Cardiac muscle cell (in vitro differentiated cells and primary cell): ENCODE results near the gene PHF3. TPM values are rescaled to one million over a fixed set of nuclear protein-coding genes. Genes with fewer than 3 reads are reported as not detected.

Source experiments
- DNase-seq, 2 donors: peaks; one replicate each; pipeline versions ENCODE4 v3.0.0 to v3.0.0-alpha.2; 2010 to 2017; ENCODE audit warnings: low read depth in 1 of 2, low spot score in 1 of 2
- H3K27ac ChIP-seq: fragments of 200-600 bp; sonication (generic); 2 replicates; pipeline ENCODE4 v1.5.1; 2016
- H3K27me3 ChIP-seq: fragments of 200-600 bp; sonication (generic); 2 replicates; pipeline ENCODE4 v1.6.0; 2016; ENCODE audit warnings: control low read depth
- H3K36me3 ChIP-seq: fragments of 200-600 bp; sonication (generic); 2 replicates; pipeline ENCODE4 v1.5.1; 2016; ENCODE audit warnings: control low read depth
- H3K4me1 ChIP-seq: fragments of 200-600 bp; sonication (generic); 2 replicates; pipeline ENCODE4 v1.8.1; 2017; ENCODE audit warnings: low read depth, mild to moderate bottlenecking, mixed run types
- H3K4me3 ChIP-seq: fragments of 200-600 bp; sonication (generic); 2 replicates; pipeline ENCODE4 v1.5.1; 2016; ENCODE audit warnings: mild to moderate bottlenecking
- H3K9me3 ChIP-seq: fragments of 200-600 bp; sonication (generic); 2 replicates; pipeline ENCODE4 v1.5.1; 2017; ENCODE audit warnings: low read depth, mild to moderate bottlenecking, control low read depth
- CTCF ChIP-seq: IDR thresholded peaks from 2 replicates; pipeline ENCODE4 v1.5.1; 2012; ENCODE audit warnings: low read depth, mild to moderate bottlenecking, low read length
- polyA plus RNA-seq: library from polyadenylated mRNA; unstranded; fragments of >200 nt; fragmentation: Nextera tagmentation; extraction: Ambion mirVana; gene quantifications from 2 replicates; pipeline ENCODE4 v1.2.1, GENCODE V29; 2016
- total RNA-seq: library from RNA; depleted of rRNA; stranded (reverse); fragments of >200 nt; gene quantifications from 2 replicates; pipeline ENCODE4 v1.2.3, GENCODE V29; 2016

PHF3 gene
- total and polyA plus RNA-seq, 2 experiments from 2014 or later = 13.1 to 55.8 TPM

- TF ChIP-seq CTCF = no peak
- Histone ChIP-seq H3K4me3 (no peak overlapping the region), H3K27me3 (no peaks in the 10 kb centered on the region), H3K4me1 (no peaks in the 10 kb centered on the region), H3K36me3 (no peaks in the 10 kb centered on the region), H3K27ac (no peak overlapping the region), H3K9me3 (no peaks in the 10 kb centered on the region)
- no peak for DNase-seq
Observed at GRCh38 chr6:63611560-63611959, 24.0 kb upstream of the PHF3 start.

- H3K27ac ChIP-seq = no peak overlapping the region
- H3K36me3 ChIP-seq = no peaks in the 10 kb centered on the region
- H3K4me3 ChIP-seq = no peak overlapping the region
- H3K4me1 ChIP-seq = no peaks in the 10 kb centered on the region
- DNase-seq = no peak
- H3K9me3 ChIP-seq = no peaks in the 10 kb centered on the region
- no peaks in the 10 kb centered on the region for H3K27me3 ChIP-seq
- no peak for TF ChIP-seq CTCF
Observed at GRCh38 chr6:63615590-63615989, 20.0 kb upstream of the PHF3 start.

GRCh38 chr6:63624091-63624490 is 11.5 kb upstream of the PHF3 start:
- Histone ChIP-seq H3K27ac (no peak overlapping the region), H3K36me3 (no peaks in the 10 kb centered on the region), H3K9me3 (no peaks in the 10 kb centered on the region), H3K4me1 (no peaks in the 10 kb centered on the region), H3K27me3 (peaks cover 3% of the 10 kb centered on the region), H3K4me3 (no peak overlapping the region)
- no peak for TF ChIP-seq CTCF
- no peak for DNase-seq

GRCh38 chr6:63630466-63630865 is 5.1 kb upstream of the PHF3 start:
- no peaks in the 10 kb centered on the region for H3K27me3 ChIP-seq
- H3K4me3 ChIP-seq = no peak overlapping the region
- peaks cover 10% of the 10 kb centered on the region for H3K4me1 ChIP-seq
- no peak for DNase-seq
- H3K36me3 ChIP-seq = no peaks in the 10 kb centered on the region
- no peak overlapping the region for H3K27ac ChIP-seq
- TF ChIP-seq CTCF = no peak
- no peaks in the 10 kb centered on the region for H3K9me3 ChIP-seq

GRCh38 chr6:63634630-63635029 is 972 bp upstream of the PHF3 start:
- H3K27ac ChIP-seq = peak overlapping the region; percentile 63
- H3K4me1 ChIP-seq = peaks cover 33% of the 10 kb centered on the region
- H3K36me3 ChIP-seq = no peaks in the 10 kb centered on the region
- peak in 1 of 2 donors; percentile 33 for DNase-seq
- peak overlapping the region; percentile 91 for H3K4me3 ChIP-seq
- no peak for TF ChIP-seq CTCF
- H3K9me3 ChIP-seq = no peaks in the 10 kb centered on the region
- no peaks in the 10 kb centered on the region for H3K27me3 ChIP-seq

GRCh38 chr6:63635215-63635587 is 401 bp upstream of the PHF3 start:
- peaks cover 33% of the 10 kb centered on the region for H3K4me1 ChIP-seq
- H3K27me3 ChIP-seq = no peaks in the 10 kb centered on the region
- H3K27ac ChIP-seq = peak overlapping the region; percentile 61
- DNase-seq = no peak
- peak overlapping the region; percentile 91 for H3K4me3 ChIP-seq
- no peaks in the 10 kb centered on the region for H3K36me3 ChIP-seq
- no peak for TF ChIP-seq CTCF
- H3K9me3 ChIP-seq = no peaks in the 10 kb centered on the region
